Kidney epithelial cell (primary cell): ENCODE data around the gene KDM2A. TPM values are rescaled to one million over a fixed set of nuclear protein-coding genes. Genes with fewer than 3 reads are reported as not detected.
"Not testable (repeated sequence)": the region's sequence is repeated elsewhere in the genome, so short reads cannot be mapped to it uniquely, and the experiment has no call there.

Experiments
- DNase-seq: peaks from one replicate; pipeline ENCODE4 v3.0.0-alpha.2; 2010; ENCODE audit warnings: low read depth
- H3K27me3 ChIP-seq: 2 replicates; pipeline ENCODE4 v1.6.0; 2011; ENCODE audit warnings: low read length; ENCODE audit not compliant: control insufficient read depth, insufficient read depth
- H3K36me3 ChIP-seq: 2 replicates; pipeline ENCODE4 v1.5.1; 2011; ENCODE audit warnings: low read length; ENCODE audit not compliant: control insufficient read depth, insufficient read depth
- H3K4me3 ChIP-seq: 2 replicates; pipeline ENCODE4 v1.5.1; 2011; ENCODE audit warnings: low read depth, mild to moderate bottlenecking, control low read depth, low read length
- total RNA-seq: library from RNA; depleted of rRNA; stranded (reverse); fragments of >200 nt; gene quantifications from 2 replicates; pipeline ENCODE4 v1.2.3, GENCODE V29; 2015
- TF ChIP-seq, protein P1 (sequence below): IDR thresholded peaks from 2 replicates; pipeline ENCODE4 v1.5.1; 2011; ENCODE audit warnings: mild to moderate bottlenecking, moderate library complexity, low read length, control low read depth, inconsistent platforms; ENCODE audit not compliant: insufficient read depth, poor library complexity, severe bottlenecking

The KDM2A gene
- total RNA-seq, 1 donor from 2014 or later: 36.2 TPM

GRCh38 chr11:67233584-67234190, 114.6 kb downstream of the KDM2A start:
- DNase-seq: no peak
- TF ChIP-seq, protein P1, sequence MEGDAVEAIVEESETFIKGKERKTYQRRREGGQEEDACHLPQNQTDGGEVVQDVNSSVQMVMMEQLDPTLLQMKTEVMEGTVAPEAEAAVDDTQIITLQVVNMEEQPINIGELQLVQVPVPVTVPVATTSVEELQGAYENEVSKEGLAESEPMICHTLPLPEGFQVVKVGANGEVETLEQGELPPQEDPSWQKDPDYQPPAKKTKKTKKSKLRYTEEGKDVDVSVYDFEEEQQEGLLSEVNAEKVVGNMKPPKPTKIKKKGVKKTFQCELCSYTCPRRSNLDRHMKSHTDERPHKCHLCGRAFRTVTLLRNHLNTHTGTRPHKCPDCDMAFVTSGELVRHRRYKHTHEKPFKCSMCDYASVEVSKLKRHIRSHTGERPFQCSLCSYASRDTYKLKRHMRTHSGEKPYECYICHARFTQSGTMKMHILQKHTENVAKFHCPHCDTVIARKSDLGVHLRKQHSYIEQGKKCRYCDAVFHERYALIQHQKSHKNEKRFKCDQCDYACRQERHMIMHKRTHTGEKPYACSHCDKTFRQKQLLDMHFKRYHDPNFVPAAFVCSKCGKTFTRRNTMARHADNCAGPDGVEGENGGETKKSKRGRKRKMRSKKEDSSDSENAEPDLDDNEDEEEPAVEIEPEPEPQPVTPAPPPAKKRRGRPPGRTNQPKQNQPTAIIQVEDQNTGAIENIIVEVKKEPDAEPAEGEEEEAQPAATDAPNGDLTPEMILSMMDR: no peak
- H3K27me3 ChIP-seq: no peaks in the 10 kb centered on the region
- H3K4me3 ChIP-seq: no peak overlapping the region
- no peaks in the 10 kb centered on the region for H3K36me3 ChIP-seq

- not testable (repeated sequence) for H3K36me3 ChIP-seq, H3K4me3 ChIP-seq, DNase-seq, H3K27me3 ChIP-seq
Observed at GRCh38 chr11:67234571-67234970, 115.5 kb downstream of the KDM2A start.

DNA sequence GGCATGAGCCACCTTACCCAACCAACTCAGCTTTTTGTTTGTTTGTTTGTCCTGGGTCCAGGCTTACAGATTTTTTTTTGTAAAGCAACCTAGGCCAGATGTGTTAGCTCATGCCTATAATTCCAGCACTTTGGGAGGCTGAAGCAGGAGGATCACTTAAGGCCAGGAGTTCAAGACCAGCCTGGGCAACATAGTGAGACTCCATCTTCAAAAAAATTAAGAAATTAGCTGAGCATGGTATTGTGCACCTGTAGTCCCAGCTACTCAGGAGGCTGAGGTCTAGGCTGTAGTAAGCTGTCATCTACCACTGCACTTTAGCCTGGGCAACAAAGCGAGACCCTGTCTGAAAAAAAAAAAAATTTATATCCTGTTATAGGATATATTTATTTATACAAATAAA, 118.5 kb downstream of the KDM2A start:
- Histone ChIP-seq H3K4me3 (no peak overlapping the region), H3K27me3 (no peaks in the 10 kb centered on the region), H3K36me3 (no peaks in the 10 kb centered on the region)
- DNase-seq: no peak
- TF ChIP-seq, protein P1: no peak

GRCh38 chr11:67238894-67239782, 120.1 kb downstream of the KDM2A start:
- TF ChIP-seq, protein P1: no peak
- DNase-seq: no peak
- Histone ChIP-seq H3K27me3 (no peaks in the 10 kb centered on the region), H3K4me3 (peak overlapping the region; percentile 16), H3K36me3 (no peaks in the 10 kb centered on the region)

- Histone ChIP-seq H3K36me3 (peaks cover 1% of the 10 kb centered on the region), H3K4me3 (peak overlapping the region; percentile 60), H3K27me3 (no peaks in the 10 kb centered on the region)
- TF ChIP-seq, protein P1: no peak
- DNase-seq: peak; percentile 99
Observed at GRCh38 chr11:67239783-67240575, 120.9 kb downstream of the KDM2A start.
